GM12865 (cell line): ENCODE results near the gene CCDC61.

Experiments used
- DNase-seq: peaks from one replicate; pipeline ENCODE4 v3.0.0; 2010; ENCODE audit warnings: low read depth
- H3K4me3 ChIP-seq: 2 replicates; pipeline ENCODE4 v1.5.1; 2011; ENCODE audit warnings: mild to moderate bottlenecking, low read depth, low read length, control low read depth
- TF ChIP-seq, protein P1 (sequence below): IDR thresholded peaks from 2 replicates; pipeline ENCODE4 v1.5.1; 2011; ENCODE audit warnings: low read length, control low read depth, low read depth, inconsistent platforms; ENCODE audit not compliant: insufficient read depth; ENCODE audit errors: missing control alignments

The CCDC61 gene

DNA sequence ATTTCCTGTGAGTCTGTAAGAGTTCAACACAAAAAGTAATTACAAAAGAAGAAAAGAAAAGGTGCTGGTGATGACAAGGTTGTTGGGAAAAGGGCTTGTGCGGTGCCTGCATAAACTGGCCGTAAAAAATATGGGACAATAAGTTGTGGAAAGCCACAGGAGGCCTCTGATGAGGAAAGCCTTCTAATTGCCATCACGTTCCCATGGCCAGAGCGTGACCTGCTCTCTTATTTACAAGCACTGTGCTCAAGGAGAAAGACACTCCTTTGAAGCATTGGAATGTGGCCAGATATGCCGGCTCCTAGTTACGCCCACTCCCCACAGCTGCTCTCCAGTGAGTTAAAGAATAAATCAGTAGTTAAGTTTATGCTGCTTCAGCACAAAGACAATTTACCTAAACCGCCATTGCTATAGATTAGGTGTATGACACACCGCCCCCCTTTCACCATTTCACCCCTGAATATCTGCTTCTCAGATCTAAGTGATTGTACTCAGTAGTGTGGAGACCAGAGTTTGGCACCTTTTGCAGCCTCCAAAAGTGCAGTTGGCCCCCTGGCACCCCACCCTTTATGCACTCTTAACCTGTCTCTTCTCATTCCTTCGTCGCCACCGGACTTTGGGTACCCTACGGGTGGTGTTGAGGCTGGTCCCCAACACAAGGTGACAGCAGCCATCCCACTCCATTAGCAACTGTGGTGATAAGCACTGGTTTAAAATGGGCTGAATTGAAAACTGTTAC is 35.7 kb downstream of the CCDC61 start:
- TF ChIP-seq, protein P1, sequence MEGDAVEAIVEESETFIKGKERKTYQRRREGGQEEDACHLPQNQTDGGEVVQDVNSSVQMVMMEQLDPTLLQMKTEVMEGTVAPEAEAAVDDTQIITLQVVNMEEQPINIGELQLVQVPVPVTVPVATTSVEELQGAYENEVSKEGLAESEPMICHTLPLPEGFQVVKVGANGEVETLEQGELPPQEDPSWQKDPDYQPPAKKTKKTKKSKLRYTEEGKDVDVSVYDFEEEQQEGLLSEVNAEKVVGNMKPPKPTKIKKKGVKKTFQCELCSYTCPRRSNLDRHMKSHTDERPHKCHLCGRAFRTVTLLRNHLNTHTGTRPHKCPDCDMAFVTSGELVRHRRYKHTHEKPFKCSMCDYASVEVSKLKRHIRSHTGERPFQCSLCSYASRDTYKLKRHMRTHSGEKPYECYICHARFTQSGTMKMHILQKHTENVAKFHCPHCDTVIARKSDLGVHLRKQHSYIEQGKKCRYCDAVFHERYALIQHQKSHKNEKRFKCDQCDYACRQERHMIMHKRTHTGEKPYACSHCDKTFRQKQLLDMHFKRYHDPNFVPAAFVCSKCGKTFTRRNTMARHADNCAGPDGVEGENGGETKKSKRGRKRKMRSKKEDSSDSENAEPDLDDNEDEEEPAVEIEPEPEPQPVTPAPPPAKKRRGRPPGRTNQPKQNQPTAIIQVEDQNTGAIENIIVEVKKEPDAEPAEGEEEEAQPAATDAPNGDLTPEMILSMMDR: no peak
- H3K4me3 ChIP-seq: no peak overlapping the region
- DNase-seq: no peak

DNA sequence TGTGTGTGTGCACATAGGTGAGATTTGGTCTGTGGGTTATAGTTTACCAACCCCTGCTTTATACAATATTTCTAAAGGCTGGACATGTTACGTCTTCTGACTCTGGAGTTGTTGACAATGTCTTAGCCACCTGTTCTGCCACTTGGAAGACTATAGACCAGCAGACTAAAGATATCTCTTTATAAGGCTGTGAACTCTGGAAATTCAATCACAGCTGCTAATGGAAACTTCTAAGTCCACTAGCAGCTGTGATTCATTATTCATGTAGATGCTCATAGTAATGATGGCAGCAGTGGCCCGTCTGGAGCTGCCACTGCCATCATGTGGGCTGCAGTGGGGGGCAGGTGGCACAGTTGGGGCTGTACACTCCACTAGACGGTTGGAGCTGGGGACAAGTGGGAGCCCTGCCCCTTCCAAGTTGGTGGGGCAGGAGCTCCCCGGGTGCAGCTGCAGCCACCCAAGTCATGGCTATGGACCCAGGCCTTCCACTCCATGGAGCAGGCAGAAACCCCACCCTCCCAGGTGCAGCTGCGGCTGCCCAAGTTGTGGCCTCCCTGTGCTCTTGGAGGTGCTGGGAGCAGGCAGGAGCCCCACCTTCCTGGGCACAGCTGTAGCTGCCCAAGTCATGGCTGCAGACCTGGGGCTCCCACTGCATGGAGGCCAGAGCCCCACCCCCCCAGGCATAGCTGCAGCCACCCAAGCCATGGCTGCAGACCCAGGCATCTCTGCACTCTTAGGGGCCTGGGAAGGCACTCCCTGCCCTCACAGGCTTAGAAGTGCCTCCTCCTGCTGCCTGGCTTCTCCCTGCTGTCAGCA is 36.7 kb downstream of the CCDC61 start:
- TF ChIP-seq, protein P1: no peak
- H3K4me3 ChIP-seq: no peak overlapping the region
- DNase-seq: no peak

DNA sequence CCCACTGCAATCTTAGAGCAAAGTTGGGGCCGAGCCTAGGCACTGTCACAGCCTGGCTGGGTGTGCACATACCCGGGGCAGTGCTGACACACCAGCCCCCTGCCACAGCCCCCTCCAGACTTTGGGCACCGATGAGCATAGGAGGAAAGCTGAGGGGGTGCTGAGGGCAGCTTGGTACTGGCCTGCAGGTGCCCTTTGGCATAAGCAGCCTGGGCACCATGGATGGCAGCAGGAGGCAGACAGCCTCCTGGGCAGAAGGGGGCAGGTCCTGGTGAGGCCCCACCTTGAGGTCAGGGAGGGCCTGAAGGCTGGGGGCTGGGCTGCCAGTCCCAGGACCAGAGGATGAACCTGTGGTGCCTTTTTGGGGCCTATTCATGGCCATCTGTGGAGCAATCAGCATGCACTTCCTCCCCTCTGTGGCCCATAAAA is 37.3 kb downstream of the CCDC61 start:
- TF ChIP-seq, protein P1: no peak
- no peak for DNase-seq
- no peak overlapping the region for H3K4me3 ChIP-seq

DNA sequence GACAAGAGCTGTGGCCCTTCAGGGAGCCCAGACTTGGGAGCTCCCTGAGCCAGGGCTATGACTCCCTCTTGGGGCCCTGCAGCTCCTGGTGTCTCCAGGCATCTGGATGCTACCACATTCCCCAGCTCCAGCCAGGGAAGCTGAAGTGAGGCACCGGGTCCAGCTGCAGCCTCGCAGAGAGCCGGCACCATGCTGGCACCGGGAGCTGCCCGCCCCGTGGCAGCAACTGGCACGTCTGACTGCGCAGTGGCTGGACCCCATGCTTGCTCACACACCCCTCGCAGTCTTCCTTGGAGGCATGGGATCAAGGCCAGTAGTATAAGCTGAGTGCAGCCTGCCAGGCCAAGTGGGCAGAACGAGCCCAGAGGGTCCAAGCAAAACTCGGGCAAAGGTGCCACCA is 38.1 kb downstream of the CCDC61 start:
- no peak overlapping the region for H3K4me3 ChIP-seq
- DNase-seq: no peak
- TF ChIP-seq, protein P1: no peak

DNA sequence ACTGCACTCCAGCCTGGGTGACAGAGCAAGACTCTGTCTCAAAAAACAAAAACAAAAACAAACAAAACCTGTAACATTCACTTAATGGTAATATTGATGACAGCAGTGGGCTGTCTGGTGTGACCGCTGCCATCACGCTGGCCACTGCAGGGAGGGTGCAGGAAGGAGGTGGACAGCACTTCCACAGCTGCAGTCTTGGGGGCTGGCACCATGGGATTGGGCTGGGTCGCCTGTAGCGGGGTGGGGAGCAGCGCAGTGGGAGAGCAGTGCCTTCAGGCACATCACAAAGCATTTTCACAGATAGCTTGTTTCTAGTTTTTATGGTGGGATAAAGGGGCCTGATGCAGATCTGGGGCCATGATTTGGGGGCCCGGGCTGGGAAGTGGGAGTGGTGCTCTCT is 40.3 kb downstream of the CCDC61 start:
- TF ChIP-seq, protein P1: no peak
- no peak overlapping the region for H3K4me3 ChIP-seq
- no peak for DNase-seq

DNA sequence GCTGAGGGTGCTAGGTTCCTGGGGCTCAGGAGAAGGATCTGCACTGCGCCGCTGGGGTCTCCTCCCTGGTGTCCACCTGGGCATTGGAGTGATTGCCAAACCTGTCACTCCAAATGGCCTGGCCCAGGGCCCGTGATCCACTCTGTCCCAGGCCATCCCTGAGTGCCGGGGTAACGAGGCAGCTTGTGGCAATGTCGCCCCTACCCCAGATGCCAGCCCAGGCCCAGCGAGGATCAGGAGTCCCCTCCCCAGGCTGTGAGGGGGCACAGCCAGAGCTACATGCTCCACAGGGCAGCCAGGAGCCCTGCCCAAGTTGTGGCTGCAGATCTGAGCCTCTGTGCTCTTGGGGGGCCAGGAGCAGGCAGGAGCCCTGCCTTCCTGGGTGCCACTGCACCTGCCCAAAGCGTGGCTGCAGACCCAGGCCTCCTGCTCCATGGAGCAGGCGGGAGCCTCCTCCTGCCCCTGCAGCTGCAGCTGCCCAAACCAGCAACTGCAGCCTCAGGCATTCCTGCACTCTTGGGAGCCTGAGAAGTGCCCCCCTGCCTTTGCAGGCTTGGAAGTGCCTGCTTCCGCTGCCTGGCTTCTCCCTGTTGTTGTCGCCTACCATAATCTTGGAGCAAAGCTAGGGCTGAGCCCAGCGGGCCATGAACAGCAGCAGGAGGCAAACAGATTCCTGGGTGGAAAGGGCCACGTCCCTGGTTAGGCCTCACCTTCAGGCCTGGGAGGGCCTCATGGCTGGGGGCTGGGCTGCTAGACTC is 40.9 kb downstream of the CCDC61 start:
- H3K4me3 ChIP-seq: no peak overlapping the region
- TF ChIP-seq, protein P1: no peak
- DNase-seq: no peak
